Keratinocyte (primary cell): Measurements from ENCODE around the gene KRT7.

Source experiments
- EZH2 ChIP-seq: IDR thresholded peaks from one replicate; pipeline ENCODE4 v1.6.1; 2012; ENCODE audit warnings: inconsistent platforms, mild to moderate bottlenecking, low read length, moderate library complexity
- TF ChIP-seq, protein P1 (sequence below), 3 experiments: IDR thresholded peaks in 1 of 3; conservative IDR thresholded peaks in 1 of 3; optimal IDR thresholded peaks in 1 of 3; 2 replicates in 2 of 3; 3 replicates in 1 of 3; pipeline versions ENCODE3 to v1.5.1; 2011; ENCODE audit warnings: low read length in 3 of 3, mild to moderate bottlenecking in 3 of 3, moderate library complexity in 2 of 3, control low read depth in 1 of 3, inconsistent platforms in 1 of 3; ENCODE audit not compliant: insufficient read depth in 2 of 3; ENCODE audit errors: extremely low read depth in 1 of 3

DNA sequence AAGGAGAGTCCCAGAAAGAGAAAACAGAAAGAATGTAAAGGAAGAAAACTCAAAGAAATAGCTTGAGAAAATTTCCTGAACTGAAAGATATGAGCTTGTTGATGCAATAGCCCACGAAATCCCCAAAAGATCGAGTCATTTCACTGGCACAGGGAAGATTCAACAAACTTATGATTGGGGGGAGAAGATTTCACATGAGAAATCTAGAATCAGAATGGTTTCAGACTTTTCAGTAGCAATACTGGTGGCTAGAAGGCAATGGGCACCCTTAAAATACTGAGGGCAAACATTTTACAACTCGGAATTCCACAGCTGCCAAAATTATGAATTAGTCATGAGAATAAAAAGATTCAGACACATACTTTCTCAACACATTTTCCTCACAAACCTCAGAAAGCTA is 8.9 kb upstream of the KRT7 start:
- TF ChIP-seq, protein P1, sequence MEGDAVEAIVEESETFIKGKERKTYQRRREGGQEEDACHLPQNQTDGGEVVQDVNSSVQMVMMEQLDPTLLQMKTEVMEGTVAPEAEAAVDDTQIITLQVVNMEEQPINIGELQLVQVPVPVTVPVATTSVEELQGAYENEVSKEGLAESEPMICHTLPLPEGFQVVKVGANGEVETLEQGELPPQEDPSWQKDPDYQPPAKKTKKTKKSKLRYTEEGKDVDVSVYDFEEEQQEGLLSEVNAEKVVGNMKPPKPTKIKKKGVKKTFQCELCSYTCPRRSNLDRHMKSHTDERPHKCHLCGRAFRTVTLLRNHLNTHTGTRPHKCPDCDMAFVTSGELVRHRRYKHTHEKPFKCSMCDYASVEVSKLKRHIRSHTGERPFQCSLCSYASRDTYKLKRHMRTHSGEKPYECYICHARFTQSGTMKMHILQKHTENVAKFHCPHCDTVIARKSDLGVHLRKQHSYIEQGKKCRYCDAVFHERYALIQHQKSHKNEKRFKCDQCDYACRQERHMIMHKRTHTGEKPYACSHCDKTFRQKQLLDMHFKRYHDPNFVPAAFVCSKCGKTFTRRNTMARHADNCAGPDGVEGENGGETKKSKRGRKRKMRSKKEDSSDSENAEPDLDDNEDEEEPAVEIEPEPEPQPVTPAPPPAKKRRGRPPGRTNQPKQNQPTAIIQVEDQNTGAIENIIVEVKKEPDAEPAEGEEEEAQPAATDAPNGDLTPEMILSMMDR (optimal IDR thresholded peaks at IDR 0.05 in 1 of 3, IDR thresholded peaks at IDR 0.05 in 1 of 3, conservative IDR thresholded peaks at IDR 0.05 in 1 of 3; ENCODE audit: extremely low read depth in 1 of 3, insufficient read depth in 2 of 3, low read length in 3 of 3), result no peak
- TF ChIP-seq EZH2, result no peak
